Type B pancreatic cell (in vitro differentiated cells): ENCODE measurements around the gene PARG. TPM values are rescaled to one million over a fixed set of nuclear protein-coding genes. Genes with fewer than 3 reads are reported as not detected.

ENCODE experiments used
- DNase-seq: peaks from one replicate; pipeline ENCODE4 v3.0.0; 2021; ENCODE audit warnings: mixed read lengths; ENCODE audit not compliant: unreplicated experiment; ENCODE audit errors: extremely low spot score
- H3K27ac Mint-ChIP-seq: 2 replicates; pipeline ENCODE4 v1.8.0; 2021; ENCODE audit warnings: mild to moderate bottlenecking, mixed read lengths
- H3K27me3 Mint-ChIP-seq: 2 replicates; pipeline ENCODE4 v1.8.0; 2021; ENCODE audit warnings: mixed read lengths
- H3K36me3 Mint-ChIP-seq: 2 replicates; pipeline ENCODE4 v1.8.0; 2021; ENCODE audit warnings: mixed read lengths
- H3K4me1 Mint-ChIP-seq: one replicate; pipeline ENCODE4 v1.8.0; 2021; ENCODE audit warnings: mixed read lengths; ENCODE audit not compliant: unreplicated experiment
- H3K4me3 Mint-ChIP-seq: 2 replicates; pipeline ENCODE4 v1.8.0; 2021; ENCODE audit warnings: mild to moderate bottlenecking, mixed read lengths
- H3K9me3 Mint-ChIP-seq: 2 replicates; pipeline ENCODE4 v1.8.0; 2021; ENCODE audit warnings: mixed read lengths
- CTCF ChIP-seq: fragments of 200-600 bp; sonication (generic); conservative IDR thresholded peaks from 2 replicates; pipeline ENCODE4 v1.5.0; 2021; ENCODE audit warnings: antibody characterized with exemption, mild to moderate bottlenecking
- total RNA-seq: library from RNA; stranded (reverse); gene quantifications from 2 replicates; pipeline ENCODE4 v1.2.1, GENCODE V29; 2021; ENCODE audit warnings: low replicate concordance

Gene PARG
- total RNA-seq, 1 donor from 2014 or later = 40.8 TPM

- H3K4me1 Mint-ChIP-seq = peaks cover 14% of the 10 kb centered on the region
- H3K27me3 Mint-ChIP-seq = no peaks in the 10 kb centered on the region
- H3K4me3 Mint-ChIP-seq = no peak overlapping the region
- no peak for DNase-seq
- H3K27ac Mint-ChIP-seq = no peak overlapping the region
- TF ChIP-seq CTCF = no peak
- peaks cover 41% of the 10 kb centered on the region for H3K36me3 Mint-ChIP-seq
- H3K9me3 Mint-ChIP-seq = no peaks in the 10 kb centered on the region
Measured at GRCh38 chr10:49827297-49827696, 114.5 kb downstream of the PARG start.

DNA sequence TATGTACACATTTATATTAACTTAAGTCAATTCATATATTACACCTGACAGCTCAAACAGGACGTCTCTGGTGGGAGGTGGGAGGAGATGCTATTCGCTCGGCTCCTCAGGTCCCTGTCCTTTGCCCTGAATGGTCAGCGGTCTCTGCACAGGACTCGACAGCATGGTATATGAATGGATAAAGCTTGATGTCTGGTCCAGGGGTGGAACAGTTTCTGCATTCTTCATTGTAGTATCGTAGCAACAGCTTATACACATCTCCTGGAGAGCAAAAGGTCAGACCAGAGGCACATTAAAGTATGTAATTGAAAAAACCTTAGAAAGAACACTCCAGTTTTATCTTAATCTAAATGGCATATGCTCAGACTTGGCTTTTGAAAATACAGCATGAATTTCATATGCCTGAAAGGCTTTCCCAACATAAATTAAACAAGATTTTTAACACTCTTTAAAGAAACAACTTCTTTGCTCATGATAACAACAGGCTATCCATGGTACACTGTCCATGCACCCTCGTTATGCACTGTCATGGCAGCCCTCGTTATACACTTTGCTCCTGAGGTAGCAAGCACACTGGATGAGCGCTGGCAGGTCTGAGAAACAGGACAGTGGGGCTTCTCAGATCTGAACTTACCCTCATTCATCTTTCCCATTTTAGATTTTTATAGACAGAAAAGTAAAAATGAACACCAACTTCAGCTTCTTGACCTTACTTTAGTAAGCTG, 122.4 kb downstream of the PARG start:
- no peak overlapping the region for H3K27ac Mint-ChIP-seq
- no peak overlapping the region for H3K4me3 Mint-ChIP-seq
- H3K36me3 Mint-ChIP-seq = peaks cover 35% of the 10 kb centered on the region
- no peaks in the 10 kb centered on the region for H3K9me3 Mint-ChIP-seq
- no peak for TF ChIP-seq CTCF
- DNase-seq = no peak
- H3K4me1 Mint-ChIP-seq = peaks cover 7% of the 10 kb centered on the region
- H3K27me3 Mint-ChIP-seq = no peaks in the 10 kb centered on the region

- Mint-ChIP-seq H3K9me3 (no peaks in the 10 kb centered on the region), H3K27me3 (no peaks in the 10 kb centered on the region), H3K4me1 (peaks cover 7% of the 10 kb centered on the region), H3K27ac (no peak overlapping the region), H3K36me3 (peaks cover 30% of the 10 kb centered on the region), H3K4me3 (no peak overlapping the region)
- no peak for DNase-seq
- TF ChIP-seq CTCF = no peak
Measured at GRCh38 chr10:49817845-49818244, 124.0 kb downstream of the PARG start.

DNA sequence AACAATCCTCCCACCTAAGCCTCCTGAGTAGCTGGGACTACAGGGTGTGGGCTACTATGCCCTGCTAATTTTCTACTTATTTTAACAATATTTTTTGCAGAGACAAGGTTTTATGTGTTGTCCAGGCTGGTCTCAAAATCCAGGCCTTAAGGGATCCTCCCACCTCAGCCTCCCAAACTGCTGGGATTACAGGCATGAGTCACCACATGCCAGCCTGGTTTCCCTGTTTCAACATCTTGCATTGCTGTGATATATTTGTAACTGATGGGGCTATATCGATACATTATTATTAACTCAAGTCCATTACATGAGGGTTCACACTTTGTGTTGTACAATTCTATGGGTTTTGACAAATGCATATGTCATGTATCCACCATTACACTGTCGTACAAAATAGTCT, 137.8 kb downstream of the PARG start:
- TF ChIP-seq CTCF = no peak
- H3K27me3 Mint-ChIP-seq = no peaks in the 10 kb centered on the region
- H3K36me3 Mint-ChIP-seq = no peaks in the 10 kb centered on the region
- DNase-seq = no peak
- H3K9me3 Mint-ChIP-seq = peaks cover 5% of the 10 kb centered on the region
- no peaks in the 10 kb centered on the region for H3K4me1 Mint-ChIP-seq
- no peak overlapping the region for H3K4me3 Mint-ChIP-seq
- H3K27ac Mint-ChIP-seq = no peak overlapping the region

GRCh38 chr10:49798275-49798674, 143.6 kb downstream of the PARG start:
- no peaks in the 10 kb centered on the region for H3K4me1 Mint-ChIP-seq
- H3K9me3 Mint-ChIP-seq = no peaks in the 10 kb centered on the region
- H3K27me3 Mint-ChIP-seq = no peaks in the 10 kb centered on the region
- no peak for TF ChIP-seq CTCF
- H3K27ac Mint-ChIP-seq = no peak overlapping the region
- no peaks in the 10 kb centered on the region for H3K36me3 Mint-ChIP-seq
- no peak overlapping the region for H3K4me3 Mint-ChIP-seq
- DNase-seq = no peak
